ENCODE data around the gene MPDZ.

Gene MPDZ

GRCh38 chr9:13070612-13071595 lies 208.6 kb downstream of the MPDZ start:
- no peak for DNase-seq

GRCh38 chr9:13069498-13069897 lies 210.0 kb downstream of the MPDZ start:
- no peak for DNase-seq

GRCh38 chr9:13064676-13065075 lies 214.8 kb downstream of the MPDZ start:
- DNase-seq, result no peak

- DNase-seq, result no peak
Observed at GRCh38 chr9:13063880-13064459, 215.5 kb downstream of the MPDZ start.

- DNase-seq, result no peak
Observed at GRCh38 chr9:13061390-13061789, 218.1 kb downstream of the MPDZ start.
